OCI-LY7 (cell line): Measurements from ENCODE around the gene PPP1R3E.

ENCODE experiments used
- CTCF ChIP-seq: fragments of 200-600 bp; sonication (generic); conservative IDR thresholded peaks from 2 replicates; pipeline ENCODE4 v1.5.1; 2014; ENCODE audit warnings: mild to moderate bottlenecking, antibody characterized with exemption, low read length, moderate library complexity, mixed read lengths
- EZH2phosphoT487 ChIP-seq: fragments of 200-600 bp; sonication (generic); IDR thresholded peaks from 2 replicates; pipeline ENCODE4 v1.6.1; 2018; ENCODE audit warnings: low read depth, borderline replicate concordance, mild to moderate bottlenecking, mixed run types, antibody characterized with exemption, low read length, moderate library complexity, mixed read lengths

- no peak for TF ChIP-seq CTCF
- no peak for TF ChIP-seq EZH2phosphoT487
Observed at GRCh38 chr14:23323838-23324454, 21.3 kb upstream of the PPP1R3E start.
